Breast epithelium (tissue), 3 donors: Measurements from ENCODE around the gene CSF3.

ENCODE experiments used
- POLR2A ChIP-seq: fragments of 450-650 bp; IDR thresholded peaks from one replicate; pipeline ENCODE4 v1.6.1; 2016; ENCODE audit warnings: antibody characterized with exemption, mild to moderate bottlenecking, moderate library complexity
- POLR2AphosphoS5 ChIP-seq, 3 donors: sonication (generic); formaldehyde crosslinking; IDR thresholded peaks; one replicate each; pipeline ENCODE4 v1.6.1; 2017; ENCODE audit warnings: antibody characterized with exemption in 3 of 3
- TF ChIP-seq, protein P1 (sequence below), 3 donors: fragments of 450-650 bp; IDR thresholded peaks; one replicate each; pipeline ENCODE4 v1.5.1; 2016 to 2017; ENCODE audit warnings: antibody characterized with exemption in 3 of 3, mild to moderate bottlenecking in 3 of 3, moderate library complexity in 3 of 3

DNA sequence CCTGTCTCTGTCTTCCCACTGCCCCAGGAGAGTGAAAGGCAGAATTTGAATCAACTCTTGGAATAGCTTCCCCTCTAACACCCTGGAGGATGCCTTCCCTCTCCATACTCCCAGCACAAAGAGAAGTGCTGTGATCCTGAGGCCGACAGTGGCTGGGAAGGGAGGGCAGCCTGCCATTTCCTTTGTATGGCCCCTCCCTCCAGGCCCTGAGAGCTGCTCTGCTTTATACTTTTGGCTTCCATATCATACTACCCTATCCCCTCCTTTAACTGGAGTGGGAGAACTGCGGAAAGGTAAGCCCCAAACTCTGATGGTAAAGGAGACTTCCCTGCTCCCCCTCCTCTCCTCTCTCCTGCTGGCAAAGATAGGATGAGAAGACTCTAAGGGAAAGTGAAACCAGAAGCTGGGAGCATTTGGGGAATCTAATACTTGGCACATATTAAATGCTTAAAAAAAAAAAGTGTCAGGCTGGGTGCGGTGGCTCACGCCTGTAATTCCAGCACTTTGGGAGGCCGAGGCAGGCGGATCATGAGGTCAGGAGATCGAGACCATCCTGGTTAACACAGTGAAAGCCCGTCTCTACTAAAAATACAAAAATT is 43.0 kb downstream of the CSF3 start:
- TF ChIP-seq, protein P1, sequence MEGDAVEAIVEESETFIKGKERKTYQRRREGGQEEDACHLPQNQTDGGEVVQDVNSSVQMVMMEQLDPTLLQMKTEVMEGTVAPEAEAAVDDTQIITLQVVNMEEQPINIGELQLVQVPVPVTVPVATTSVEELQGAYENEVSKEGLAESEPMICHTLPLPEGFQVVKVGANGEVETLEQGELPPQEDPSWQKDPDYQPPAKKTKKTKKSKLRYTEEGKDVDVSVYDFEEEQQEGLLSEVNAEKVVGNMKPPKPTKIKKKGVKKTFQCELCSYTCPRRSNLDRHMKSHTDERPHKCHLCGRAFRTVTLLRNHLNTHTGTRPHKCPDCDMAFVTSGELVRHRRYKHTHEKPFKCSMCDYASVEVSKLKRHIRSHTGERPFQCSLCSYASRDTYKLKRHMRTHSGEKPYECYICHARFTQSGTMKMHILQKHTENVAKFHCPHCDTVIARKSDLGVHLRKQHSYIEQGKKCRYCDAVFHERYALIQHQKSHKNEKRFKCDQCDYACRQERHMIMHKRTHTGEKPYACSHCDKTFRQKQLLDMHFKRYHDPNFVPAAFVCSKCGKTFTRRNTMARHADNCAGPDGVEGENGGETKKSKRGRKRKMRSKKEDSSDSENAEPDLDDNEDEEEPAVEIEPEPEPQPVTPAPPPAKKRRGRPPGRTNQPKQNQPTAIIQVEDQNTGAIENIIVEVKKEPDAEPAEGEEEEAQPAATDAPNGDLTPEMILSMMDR (IDR thresholded peaks at IDR 0.05): no peak
- TF ChIP-seq POLR2A (no peak), POLR2AphosphoS5 (IDR thresholded peaks at IDR 0.05) (no peak)
